Measurements from ENCODE around the gene WDFY4.

WDFY4 gene

DNA sequence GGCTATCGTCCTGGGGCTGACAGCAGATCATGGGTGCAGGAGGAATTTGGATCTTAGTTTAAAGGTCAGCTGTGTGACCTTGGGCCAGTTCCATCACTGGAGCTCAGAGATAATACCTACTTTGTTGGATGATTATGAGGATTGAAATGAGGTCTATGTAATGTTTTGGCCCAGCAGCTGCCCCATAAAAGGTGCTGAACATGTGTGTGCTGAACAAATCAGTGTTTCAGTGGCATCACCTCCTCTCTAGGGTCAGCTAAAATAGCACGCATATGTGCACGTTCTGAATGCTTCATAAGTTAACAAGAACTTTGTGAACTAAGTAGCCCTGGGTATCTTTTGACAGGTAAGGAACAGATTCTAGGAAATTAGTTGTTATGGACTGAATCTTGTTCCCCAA, 339.8 kb downstream of the WDFY4 start:
- TF ChIP-seq SIN3A (IDR thresholded peaks at IDR 0.05; ENCODE audit: borderline replicate concordance, insufficient read depth, low read length) (no peak), POLR2AphosphoS5 (IDR thresholded peaks at IDR 0.05; ENCODE audit: low read depth, low read length) (no peak)
- TF ChIP-seq, protein P1, sequence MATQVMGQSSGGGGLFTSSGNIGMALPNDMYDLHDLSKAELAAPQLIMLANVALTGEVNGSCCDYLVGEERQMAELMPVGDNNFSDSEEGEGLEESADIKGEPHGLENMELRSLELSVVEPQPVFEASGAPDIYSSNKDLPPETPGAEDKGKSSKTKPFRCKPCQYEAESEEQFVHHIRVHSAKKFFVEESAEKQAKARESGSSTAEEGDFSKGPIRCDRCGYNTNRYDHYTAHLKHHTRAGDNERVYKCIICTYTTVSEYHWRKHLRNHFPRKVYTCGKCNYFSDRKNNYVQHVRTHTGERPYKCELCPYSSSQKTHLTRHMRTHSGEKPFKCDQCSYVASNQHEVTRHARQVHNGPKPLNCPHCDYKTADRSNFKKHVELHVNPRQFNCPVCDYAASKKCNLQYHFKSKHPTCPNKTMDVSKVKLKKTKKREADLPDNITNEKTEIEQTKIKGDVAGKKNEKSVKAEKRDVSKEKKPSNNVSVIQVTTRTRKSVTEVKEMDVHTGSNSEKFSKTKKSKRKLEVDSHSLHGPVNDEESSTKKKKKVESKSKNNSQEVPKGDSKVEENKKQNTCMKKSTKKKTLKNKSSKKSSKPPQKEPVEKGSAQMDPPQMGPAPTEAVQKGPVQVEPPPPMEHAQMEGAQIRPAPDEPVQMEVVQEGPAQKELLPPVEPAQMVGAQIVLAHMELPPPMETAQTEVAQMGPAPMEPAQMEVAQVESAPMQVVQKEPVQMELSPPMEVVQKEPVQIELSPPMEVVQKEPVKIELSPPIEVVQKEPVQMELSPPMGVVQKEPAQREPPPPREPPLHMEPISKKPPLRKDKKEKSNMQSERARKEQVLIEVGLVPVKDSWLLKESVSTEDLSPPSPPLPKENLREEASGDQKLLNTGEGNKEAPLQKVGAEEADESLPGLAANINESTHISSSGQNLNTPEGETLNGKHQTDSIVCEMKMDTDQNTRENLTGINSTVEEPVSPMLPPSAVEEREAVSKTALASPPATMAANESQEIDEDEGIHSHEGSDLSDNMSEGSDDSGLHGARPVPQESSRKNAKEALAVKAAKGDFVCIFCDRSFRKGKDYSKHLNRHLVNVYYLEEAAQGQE (IDR thresholded peaks at IDR 0.05; ENCODE audit: insufficient read depth in 1 of 2, low read depth in 2 of 2, low read length in 2 of 2): no peak

GRCh38 chr10:49025347-49025983, 340.8 kb downstream of the WDFY4 start:
- TF ChIP-seq FOXP2 (optimal IDR thresholded peaks at IDR 0.05; ENCODE audit: borderline replicate concordance, extremely low read depth, extremely low read length, insufficient read depth) (no peak), TAF1 (IDR thresholded peaks at IDR 0.05; ENCODE audit: borderline replicate concordance, insufficient read depth, low read length) (no peak), POLR2AphosphoS5 (IDR thresholded peaks at IDR 0.05; ENCODE audit: low read depth, low read length) (no peak), SIN3A (IDR thresholded peaks at IDR 0.05; ENCODE audit: borderline replicate concordance, insufficient read depth, low read length) (no peak)
- TF ChIP-seq, protein P1 (IDR thresholded peaks at IDR 0.05; ENCODE audit: insufficient read depth in 1 of 2, low read depth in 2 of 2, low read length in 2 of 2): no peak

DNA sequence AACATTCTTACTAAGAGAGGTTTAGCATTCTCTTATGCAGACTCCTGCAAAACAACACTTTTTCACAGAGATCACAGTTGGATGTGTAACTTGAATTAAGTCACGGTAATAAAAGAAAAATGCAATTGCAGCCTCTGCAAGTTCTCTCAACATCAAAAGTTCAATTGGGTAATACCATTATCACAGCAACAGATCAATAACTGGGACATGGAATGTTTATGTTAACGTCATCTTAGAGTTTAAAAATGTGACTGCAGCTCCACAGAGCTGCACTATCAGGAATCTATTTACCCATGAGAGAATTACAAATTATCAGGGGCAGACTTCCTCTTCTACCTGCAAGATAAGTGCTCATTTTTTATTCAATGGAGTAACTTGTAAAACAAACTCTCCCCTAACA, 344.0 kb downstream of the WDFY4 start:
- TF ChIP-seq TAF1 (IDR thresholded peaks at IDR 0.05; ENCODE audit: borderline replicate concordance, insufficient read depth, low read length): no peak
- no peak for TF ChIP-seq POLR2AphosphoS5 (IDR thresholded peaks at IDR 0.05; ENCODE audit: low read depth, low read length)
- TF ChIP-seq SIN3A (IDR thresholded peaks at IDR 0.05; ENCODE audit: borderline replicate concordance, insufficient read depth, low read length): no peak
- TF ChIP-seq, protein P1 (IDR thresholded peaks at IDR 0.05; ENCODE audit: insufficient read depth in 1 of 2, low read depth in 2 of 2, low read length in 2 of 2): no peak
- no peak for TF ChIP-seq FOXP2 (optimal IDR thresholded peaks at IDR 0.05; ENCODE audit: borderline replicate concordance, extremely low read depth, extremely low read length, insufficient read depth)

GRCh38 chr10:49029666-49030065, 345.0 kb downstream of the WDFY4 start:
- TF ChIP-seq SIN3A (IDR thresholded peaks at IDR 0.05; ENCODE audit: borderline replicate concordance, insufficient read depth, low read length): no peak
- TF ChIP-seq, protein P1 (IDR thresholded peaks at IDR 0.05; ENCODE audit: insufficient read depth in 1 of 2, low read depth in 2 of 2, low read length in 2 of 2): peak in 1 of 2 experiments; percentile 54; a peak in 1 of 4 replicates
